NT2/D1 (cell line): Measurements from ENCODE around the gene KIF1C.
A peak's percentile ranks its signal among the peaks of the same experiment; 100 is the strongest.
"Not testable (repeated sequence)": the region's sequence is repeated elsewhere in the genome, so short reads cannot be mapped to it uniquely, and the experiment has no call there.

Experiments
- DNase-seq: peaks from one replicate; pipeline ENCODE4 v3.0.0-alpha.2; 2011; ENCODE audit warnings: low read depth, low spot score
- H3K27me3 ChIP-seq: 2 replicates; pipeline ENCODE4 v1.6.0; 2011; ENCODE audit warnings: mild to moderate bottlenecking; ENCODE audit not compliant: insufficient read length, insufficient read depth
- H3K36me3 ChIP-seq: 2 replicates; pipeline ENCODE4 v1.6.1; 2011; ENCODE audit warnings: mild to moderate bottlenecking, low read length, mixed read lengths; ENCODE audit not compliant: insufficient read depth, insufficient read length
- H3K4me1 ChIP-seq: 2 replicates; pipeline ENCODE4 v1.5.1; 2011; ENCODE audit not compliant: insufficient read depth, insufficient read length
- H3K4me3 ChIP-seq: 2 replicates; pipeline ENCODE4 v1.5.1; 2011; ENCODE audit warnings: low read depth; ENCODE audit not compliant: insufficient read length
- H3K9ac ChIP-seq: 2 replicates; pipeline ENCODE4 v1.6.0; 2011; ENCODE audit warnings: low read depth; ENCODE audit not compliant: insufficient read length
- H3K9me3 ChIP-seq: 2 replicates; pipeline ENCODE4 v1.5.1; 2011; ENCODE audit warnings: mild to moderate bottlenecking, low read length; ENCODE audit not compliant: insufficient read depth
- SUZ12 ChIP-seq: IDR thresholded peaks from 2 replicates; pipeline ENCODE4 v1.6.1; 2011; ENCODE audit not compliant: insufficient read length, insufficient read depth; ENCODE audit errors: extremely low read depth
- YY1 ChIP-seq: IDR thresholded peaks from 2 replicates; pipeline ENCODE4 v1.6.1; 2011; ENCODE audit not compliant: insufficient read length, insufficient read depth
- ZNF274 ChIP-seq: IDR thresholded peaks from 2 replicates; pipeline ENCODE4 v1.6.1; 2011; ENCODE audit warnings: mild to moderate bottlenecking, low read depth, low read length

Gene KIF1C

DNA sequence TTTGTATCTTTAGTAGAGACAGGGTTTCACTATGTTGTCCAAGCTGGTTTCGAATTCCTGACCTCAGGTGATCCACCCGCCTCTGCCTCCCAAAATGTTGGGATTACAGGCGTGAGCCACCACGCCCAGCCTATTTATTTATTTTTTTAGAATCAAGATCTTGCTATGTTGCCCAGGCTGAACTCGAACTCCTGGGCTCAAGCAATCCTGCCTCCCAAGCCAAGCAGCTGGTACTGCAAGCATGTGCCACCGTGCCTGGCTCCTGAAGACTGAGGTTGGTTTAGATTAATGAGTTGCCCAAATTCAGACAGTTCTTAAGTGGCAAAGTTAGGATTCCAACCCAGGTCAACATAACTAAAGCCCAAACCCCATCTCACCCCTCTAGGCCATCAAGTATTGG lies 29.5 kb downstream of the KIF1C start:
- no peak overlapping the region for H3K9ac ChIP-seq
- H3K27me3 ChIP-seq = no peaks in the 10 kb centered on the region
- DNase-seq = no peak
- H3K36me3 ChIP-seq = peaks cover 26% of the 10 kb centered on the region
- H3K4me3 ChIP-seq = no peak overlapping the region
- no peaks in the 10 kb centered on the region for H3K4me1 ChIP-seq
- TF ChIP-seq YY1 (no peak), SUZ12 (no peak)
- no peaks in the 10 kb centered on the region for H3K9me3 ChIP-seq

DNA sequence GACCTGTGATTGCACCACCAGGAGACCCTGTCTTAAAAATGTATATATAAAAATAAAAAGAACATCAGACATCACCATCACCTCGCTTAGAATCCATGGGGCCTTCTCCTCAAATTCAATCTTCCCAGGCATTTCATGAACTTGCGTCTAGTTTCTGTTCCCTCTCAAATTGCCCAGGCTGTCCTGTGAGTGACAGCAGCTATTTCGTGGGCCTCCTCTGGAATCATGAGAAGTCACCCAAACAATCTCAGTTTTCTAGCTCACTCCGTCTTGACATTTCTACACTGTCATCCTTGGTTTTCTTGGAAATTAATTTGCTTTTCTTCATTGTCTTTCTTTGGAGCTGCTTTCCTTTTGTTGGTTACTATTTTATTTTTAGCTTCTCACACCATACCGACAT lies 30.2 kb downstream of the KIF1C start:
- peaks cover 21% of the 10 kb centered on the region for H3K36me3 ChIP-seq
- DNase-seq = no peak
- no peak overlapping the region for H3K9ac ChIP-seq
- no peaks in the 10 kb centered on the region for H3K4me1 ChIP-seq
- no peaks in the 10 kb centered on the region for H3K9me3 ChIP-seq
- H3K27me3 ChIP-seq = no peaks in the 10 kb centered on the region
- TF ChIP-seq YY1 (no peak), ZNF274 (no peak), SUZ12 (no peak)
- H3K4me3 ChIP-seq = no peak overlapping the region

DNA sequence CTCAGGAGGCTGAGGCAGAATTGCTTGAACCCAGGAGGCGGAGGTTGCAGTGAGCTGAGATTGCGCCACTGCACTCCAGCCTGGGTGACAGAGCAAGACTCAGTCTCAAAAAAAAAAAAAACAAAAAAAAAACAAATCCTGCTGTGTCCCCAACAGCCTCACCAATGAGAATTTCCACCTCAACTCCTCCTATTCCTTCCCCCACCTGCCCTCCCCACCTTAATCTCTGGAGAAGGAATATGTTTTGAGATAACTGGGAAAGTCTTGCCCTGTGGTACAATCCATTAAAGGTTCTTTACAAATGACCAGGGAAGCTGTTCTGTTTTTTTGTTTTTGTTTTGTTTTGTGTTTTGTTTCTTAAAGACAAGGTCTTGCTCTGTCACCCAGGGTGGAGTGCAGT lies 32.4 kb downstream of the KIF1C start:
- not testable (repeated sequence) for H3K9ac ChIP-seq, H3K4me1 ChIP-seq, H3K4me3 ChIP-seq, H3K27me3 ChIP-seq, DNase-seq, H3K36me3 ChIP-seq, H3K9me3 ChIP-seq

DNA sequence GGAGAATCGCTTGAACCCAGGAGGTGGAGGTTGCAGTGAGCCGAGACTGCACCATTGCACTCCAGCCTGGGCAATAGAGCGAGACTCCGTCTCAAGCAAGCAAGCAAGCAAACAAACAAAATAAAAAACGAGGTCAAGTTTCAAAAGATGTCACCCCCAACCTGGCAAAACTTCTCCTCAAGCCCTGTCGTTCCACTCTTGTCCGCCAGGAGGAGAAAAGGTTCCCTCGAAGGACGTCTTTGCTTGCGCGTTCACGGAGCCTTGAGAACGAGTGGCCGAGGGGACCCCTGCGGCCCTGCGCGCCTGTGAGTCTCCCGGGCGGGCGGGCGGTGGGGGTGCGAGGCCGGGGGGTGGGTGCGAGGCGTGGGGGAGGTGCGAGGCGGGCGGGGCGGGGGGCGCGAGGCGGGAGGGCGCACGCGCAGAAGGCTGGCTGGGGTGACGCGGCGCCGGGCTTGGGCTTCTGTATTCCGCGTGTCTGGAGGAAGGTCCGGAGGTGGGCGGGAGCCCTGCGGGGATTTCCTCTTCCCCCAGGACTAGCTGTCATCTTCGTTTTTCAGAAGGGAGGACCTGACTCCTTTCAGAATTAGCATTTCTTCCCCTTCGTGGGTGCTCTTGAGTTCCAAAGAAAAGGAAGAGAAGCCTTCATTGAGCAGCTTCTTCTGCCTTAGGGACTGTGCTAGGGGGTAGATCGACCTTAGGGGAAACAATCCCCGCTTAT lies 33.8 kb downstream of the KIF1C start:
- peaks cover 2% of the 10 kb centered on the region for H3K4me1 ChIP-seq
- H3K9me3 ChIP-seq = no peaks in the 10 kb centered on the region
- peak; percentile 55 for DNase-seq
- TF ChIP-seq ZNF274 = no peak
- TF ChIP-seq SUZ12 = no peak
- TF ChIP-seq YY1 = no peak
- no peaks in the 10 kb centered on the region for H3K36me3 ChIP-seq
- H3K27me3 ChIP-seq = no peaks in the 10 kb centered on the region
- peak overlapping the region; percentile 70 for H3K9ac ChIP-seq
- no peak overlapping the region for H3K4me3 ChIP-seq

DNA sequence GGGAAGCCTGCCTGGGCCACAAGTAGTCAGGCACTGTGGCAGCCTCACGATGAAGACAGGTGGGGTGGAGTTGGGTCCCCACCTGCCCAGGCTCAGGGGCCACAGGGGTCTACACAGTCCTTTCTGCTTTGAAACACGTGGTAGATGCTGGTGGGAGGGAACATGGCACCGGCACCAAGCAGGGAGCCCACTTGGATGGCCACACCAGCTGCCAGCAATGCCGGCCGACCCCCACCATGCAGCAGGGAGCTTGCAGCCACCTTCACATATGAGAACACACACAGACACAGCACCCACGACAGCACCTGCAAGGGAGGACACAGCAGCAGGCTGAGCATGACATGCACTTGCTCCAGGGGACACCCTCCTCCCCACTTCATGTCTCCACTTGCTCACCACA lies 35.1 kb downstream of the KIF1C start:
- Histone ChIP-seq H3K9ac (no peak overlapping the region), H3K4me1 (peaks cover 2% of the 10 kb centered on the region), H3K27me3 (no peaks in the 10 kb centered on the region), H3K36me3 (no peaks in the 10 kb centered on the region), H3K9me3 (no peaks in the 10 kb centered on the region), H3K4me3 (no peak overlapping the region)
- TF ChIP-seq SUZ12 = no peak
- no peak for TF ChIP-seq ZNF274
- TF ChIP-seq YY1 = no peak
- DNase-seq = no peak

DNA sequence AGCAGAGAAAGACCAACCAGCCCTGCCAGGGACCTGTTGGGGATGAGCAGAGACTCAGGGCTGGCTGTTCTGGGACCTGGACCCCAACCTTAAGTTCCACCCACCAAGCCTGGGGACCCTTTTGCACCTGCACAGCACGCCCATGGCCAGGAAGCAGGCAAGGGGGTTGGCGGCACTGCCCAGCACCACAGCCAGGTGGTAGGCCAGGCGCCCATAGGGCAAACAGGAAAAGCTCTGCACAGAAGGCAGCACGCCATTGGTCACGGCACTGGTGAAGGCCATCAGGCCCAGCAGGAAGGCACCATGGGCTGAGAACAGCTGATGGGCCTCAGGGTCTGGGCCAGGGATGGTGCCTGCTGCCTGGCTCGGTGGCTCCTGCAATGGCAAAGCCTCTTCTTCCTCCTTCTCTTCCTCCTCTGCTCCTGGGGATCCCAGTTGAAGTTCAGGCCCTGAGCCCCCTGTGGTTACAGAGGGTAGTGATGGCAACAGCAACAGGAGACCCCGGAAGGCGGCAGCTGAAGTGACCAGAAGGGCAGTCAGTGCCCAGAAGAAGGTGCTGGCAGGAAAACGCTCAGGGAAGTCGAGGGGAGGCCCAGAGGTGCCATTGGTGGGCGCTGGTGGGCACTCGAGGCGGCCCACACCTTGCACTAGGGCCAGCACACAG lies 35.7 kb downstream of the KIF1C start:
- no peak for DNase-seq
- peaks cover 2% of the 10 kb centered on the region for H3K4me1 ChIP-seq
- no peaks in the 10 kb centered on the region for H3K36me3 ChIP-seq
- no peaks in the 10 kb centered on the region for H3K9me3 ChIP-seq
- no peak overlapping the region for H3K4me3 ChIP-seq
- no peak overlapping the region for H3K9ac ChIP-seq
- H3K27me3 ChIP-seq = no peaks in the 10 kb centered on the region
- TF ChIP-seq ZNF274 (no peak), SUZ12 (no peak), YY1 (no peak)

DNA sequence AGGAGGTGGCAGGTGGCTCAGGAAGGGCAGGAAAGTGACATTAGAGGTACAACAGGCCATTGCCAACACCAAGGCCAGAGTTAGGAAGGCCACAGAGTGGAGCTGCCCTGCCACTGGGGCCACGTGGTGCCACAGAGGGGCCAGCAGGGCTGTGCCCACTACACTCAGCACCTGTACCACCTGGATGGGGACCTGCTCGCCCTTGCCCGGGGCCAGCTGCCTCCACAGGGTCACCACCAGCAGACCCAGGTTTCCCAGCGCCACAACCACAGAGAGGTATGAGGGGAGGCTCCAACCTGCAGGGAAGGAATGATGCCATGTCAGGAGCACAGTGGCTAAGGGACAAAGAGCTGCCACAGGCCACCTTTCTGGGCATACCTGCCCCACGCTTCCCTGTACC lies 36.3 kb downstream of the KIF1C start:
- TF ChIP-seq SUZ12 = no peak
- H3K4me1 ChIP-seq = peaks cover 2% of the 10 kb centered on the region
- no peak overlapping the region for H3K9ac ChIP-seq

DNA sequence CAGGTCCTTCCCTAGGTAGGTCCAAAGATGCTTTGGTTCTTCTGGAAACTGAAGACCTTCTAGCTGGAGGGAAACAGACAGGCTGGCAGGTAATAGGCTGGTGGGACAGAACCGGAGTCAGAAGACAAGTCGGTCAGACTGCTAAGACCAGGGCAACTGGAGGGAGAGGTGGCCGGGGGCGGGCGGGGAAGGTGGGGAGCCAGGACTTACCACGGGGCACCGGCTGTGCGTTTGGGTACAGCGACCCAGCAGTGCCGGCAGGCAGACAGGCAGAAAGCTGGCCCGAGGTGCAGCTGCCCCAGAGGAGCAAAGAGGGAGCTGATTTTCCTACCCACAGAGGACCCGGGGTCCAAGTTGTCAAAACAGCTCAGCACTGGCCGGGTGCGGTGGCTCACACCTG lies 36.9 kb downstream of the KIF1C start:
- Histone ChIP-seq H3K36me3 (no peaks in the 10 kb centered on the region), H3K9ac (no peak overlapping the region), H3K9me3 (no peaks in the 10 kb centered on the region), H3K27me3 (no peaks in the 10 kb centered on the region), H3K4me3 (no peak overlapping the region), H3K4me1 (peaks cover 2% of the 10 kb centered on the region)
- no peak for TF ChIP-seq ZNF274
- DNase-seq = no peak

More for the DNA sequence above, 36.3 kb downstream of the KIF1C start:
- no peak for DNase-seq
- Histone ChIP-seq H3K9me3 (no peaks in the 10 kb centered on the region), H3K4me3 (no peak overlapping the region), H3K36me3 (no peaks in the 10 kb centered on the region), H3K27me3 (no peaks in the 10 kb centered on the region)
